ENCODE results near the gene GTPBP1.

The GTPBP1 gene

GRCh38 chr22:38681582-38682335 lies 24.0 kb upstream of the GTPBP1 start, which contains the start of gene TOMM22:
TOMM22 (plus strand) TSS chr22:38681957; CDS start chr22:38681979, 22 bp downstream.
- in situ Hi-C loops (cut with HindIII; ENCODE audit: low sequenced_read_pairs), result no loop called here
- peak; percentile 67 for TF ChIP-seq CTCF (IDR thresholded peaks at IDR 0.05; ENCODE audit: low read depth, low read length)
- peak within 1 kb of the TSS; percentile 72 for H3K4me3 ChIP-seq (ENCODE audit: low read depth, low read length)
- peak; percentile 86 for DNase-seq (ENCODE audit: low read depth, low spot score)

- no peak for TF ChIP-seq CTCF (IDR thresholded peaks at IDR 0.05; ENCODE audit: low read depth, low read length)
- no peak overlapping the region for H3K4me3 ChIP-seq (ENCODE audit: low read depth, low read length)
- in situ Hi-C loops (cut with HindIII; ENCODE audit: low sequenced_read_pairs), result no loop called here
- no peak for DNase-seq (ENCODE audit: low read depth, low spot score)
These were observed 20.8 kb upstream of the GTPBP1 start for GRCh38 chr22:38684895-38685294.

GRCh38 chr22:38685761-38686160 lies 20.0 kb upstream of the GTPBP1 start:
- in situ Hi-C loops (cut with HindIII; ENCODE audit: low sequenced_read_pairs), result no loop called here
- no peak for DNase-seq (ENCODE audit: low read depth, low spot score)
- no peak for TF ChIP-seq CTCF (IDR thresholded peaks at IDR 0.05; ENCODE audit: low read depth, low read length)
- no peak overlapping the region for H3K4me3 ChIP-seq (ENCODE audit: low read depth, low read length)

DNA sequence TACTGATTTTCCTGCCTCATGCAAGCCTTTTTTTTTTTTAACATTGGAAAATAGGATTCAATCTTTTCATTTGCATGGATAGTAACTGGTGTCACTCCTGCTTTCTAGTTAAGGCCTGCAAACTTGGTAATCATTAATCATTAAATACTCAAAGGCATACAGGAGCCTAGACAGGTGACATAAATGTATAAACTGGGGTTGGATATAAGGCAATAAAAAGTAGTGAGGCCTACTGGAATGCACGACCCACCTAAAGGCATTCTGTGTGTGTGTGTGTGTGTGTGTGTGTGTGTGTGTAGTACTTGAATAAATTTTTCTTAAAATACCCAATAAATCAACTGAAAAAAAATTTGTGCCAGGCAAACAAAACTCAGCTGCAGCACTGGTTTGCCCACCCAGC lies 16.1 kb upstream of the GTPBP1 start:
- DNase-seq (ENCODE audit: low read depth, low spot score), result no peak
- in situ Hi-C loops (cut with HindIII; ENCODE audit: low sequenced_read_pairs), result no loop called here
- no peak overlapping the region for H3K4me3 ChIP-seq (ENCODE audit: low read depth, low read length)
- no peak for TF ChIP-seq CTCF (IDR thresholded peaks at IDR 0.05; ENCODE audit: low read depth, low read length)

- in situ Hi-C loops (cut with HindIII; ENCODE audit: low sequenced_read_pairs), result no loop called here
- TF ChIP-seq CTCF (IDR thresholded peaks at IDR 0.05; ENCODE audit: low read depth, low read length), result no peak
- H3K4me3 ChIP-seq (ENCODE audit: low read depth, low read length), result no peak overlapping the region
- no peak for DNase-seq (ENCODE audit: low read depth, low spot score)
These were observed 11.7 kb upstream of the GTPBP1 start for GRCh38 chr22:38694049-38694448.

DNA sequence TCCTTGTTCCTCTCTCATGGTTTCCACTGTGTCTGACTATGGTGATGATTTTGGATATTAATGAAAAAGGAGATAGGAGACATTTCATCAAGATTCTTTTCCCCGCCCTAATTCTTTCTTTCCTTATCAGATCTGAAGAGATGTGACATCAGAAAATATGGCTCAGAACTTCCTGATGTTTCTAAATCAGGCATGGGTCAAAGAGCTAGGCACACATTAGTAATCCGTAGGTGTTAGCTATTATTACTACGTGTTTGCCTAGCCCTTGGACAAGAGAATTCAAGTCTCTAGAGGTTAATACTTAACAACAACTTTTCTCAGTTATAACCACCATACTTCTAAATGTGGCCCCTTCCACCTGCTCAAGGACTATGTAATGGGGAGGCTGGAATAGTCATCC lies 10.8 kb upstream of the GTPBP1 start:
- TF ChIP-seq CTCF (IDR thresholded peaks at IDR 0.05; ENCODE audit: low read depth, low read length), result no peak
- no peak overlapping the region for H3K4me3 ChIP-seq (ENCODE audit: low read depth, low read length)
- DNase-seq (ENCODE audit: low read depth, low spot score), result no peak
- in situ Hi-C loops (cut with HindIII; ENCODE audit: low sequenced_read_pairs), result no loop called here
